PC-3 (cell line): Measurements from ENCODE around the gene GNB1.

Experiments used
- CTCF ChIP-seq: fragments of 300-600 bp; sonication (generic); conservative IDR thresholded peaks from 2 replicates; pipeline ENCODE4 v1.5.1; 2017; ENCODE audit warnings: antibody characterized with exemption, low read depth, mild to moderate bottlenecking, low read length
- EZH2 ChIP-seq: fragments of 300-600 bp; sonication (generic); IDR thresholded peaks from one replicate; pipeline ENCODE4 v1.6.1; 2017; ENCODE audit warnings: antibody characterized with exemption, mild to moderate bottlenecking, low read length; ENCODE audit not compliant: unreplicated experiment
- EZH2phosphoT487 ChIP-seq: fragments of 300-600 bp; sonication (generic); IDR thresholded peaks from 2 replicates; pipeline ENCODE4 v1.6.1; 2018; ENCODE audit warnings: mild to moderate bottlenecking, antibody characterized with exemption, low read length, borderline replicate concordance

GRCh38 chr1:1771096-1771495 is 119.8 kb downstream of the GNB1 start:
- TF ChIP-seq CTCF = no peak
- no peak for TF ChIP-seq EZH2phosphoT487
- TF ChIP-seq EZH2 = no peak
